Spleen (tissue), 11 donors: ENCODE data around the gene BMPR1A. TPM values are rescaled to one million over a fixed set of nuclear protein-coding genes. Genes with fewer than 3 reads are reported as not detected.

Source experiments
- DNase-seq: peaks from one replicate; pipeline ENCODE4 v3.0.0-alpha.2; 2020
- H3K27ac ChIP-seq, 8 donors: fragments of 200-600 bp; sonication (generic) in 7 of 8; 1 replicate in 4 of 8; 2 replicates in 4 of 8; pipeline versions ENCODE4 v1.5.0 to v1.8.0; 2016 to 2021; ENCODE audit warnings: inconsistent platforms in 4 of 8, mild to moderate bottlenecking in 4 of 8, moderate library complexity in 1 of 8
- H3K27me3 ChIP-seq, 7 donors: fragments of 200-600 bp; sonication (generic) in 6 of 7; replicated peaks in 1 of 7; 1 replicate in 4 of 7; 2 replicates in 3 of 7; pipeline versions ENCODE4 v1.5.0 to v1.8.0; 2016 to 2021; ENCODE audit warnings: inconsistent platforms in 3 of 7, mild to moderate bottlenecking in 1 of 7
- H3K36me3 ChIP-seq, 6 donors: fragments of 200-600 bp; sonication (generic) in 5 of 6; 1 replicate in 4 of 6; 2 replicates in 2 of 6; pipeline versions ENCODE4 v1.5.0 to v1.8.0; 2016 to 2021; ENCODE audit warnings: inconsistent platforms in 2 of 6
- H3K4me1 ChIP-seq, 6 donors: fragments of 200-600 bp; sonication (generic) in 5 of 6; 1 replicate in 3 of 6; 2 replicates in 3 of 6; pipeline versions ENCODE4 v1.5.0 to v1.8.0; 2016 to 2021; ENCODE audit warnings: inconsistent platforms in 3 of 6
- H3K4me3 ChIP-seq, 8 donors: fragments of 200-600 bp; sonication (generic) in 7 of 8; 1 replicate in 4 of 8; 2 replicates in 4 of 8; pipeline versions ENCODE4 v1.5.0 to v1.8.0; 2016 to 2021; ENCODE audit warnings: inconsistent platforms in 4 of 8, mild to moderate bottlenecking in 4 of 8, moderate library complexity in 2 of 8
- H3K9me3 ChIP-seq, 8 donors: fragments of 200-600 bp; sonication (generic) in 7 of 8; 1 replicate in 4 of 8; 2 replicates in 4 of 8; pipeline versions ENCODE4 v1.5.0 to v1.8.0; 2016 to 2021; ENCODE audit warnings: inconsistent platforms in 4 of 8
- CTCF ChIP-seq, 11 experiments: fragments of 200-600 bp in 7 of 11; fragments of 450-650 bp in 4 of 11; sonication (generic) in 4 of 11; IDR thresholded peaks in 8 of 11; conservative IDR thresholded peaks in 3 of 11; 1 replicate in 7 of 11; 2 replicates in 4 of 11; pipeline versions ENCODE4 v1.4.0 to v1.8.0; 2016 to 2021; ENCODE audit warnings: antibody characterized with exemption in 11 of 11, inconsistent platforms in 4 of 11, mild to moderate bottlenecking in 1 of 11
- POLR2A ChIP-seq, 3 donors: fragments of 450-650 bp; IDR thresholded peaks; one replicate each; pipeline ENCODE4 v1.5.1; 2017; ENCODE audit warnings: antibody characterized with exemption in 3 of 3, mild to moderate bottlenecking in 1 of 3
- POLR2AphosphoS5 ChIP-seq, 3 donors: sonication (generic); formaldehyde crosslinking; IDR thresholded peaks; one replicate each; pipeline ENCODE4 v1.5.1; 2017; ENCODE audit warnings: antibody characterized with exemption in 3 of 3
- WGBS, 5 donors: extraction: QIAGEN DNeasy Blood & Tissue Kit in 3 of 5; methylation state at CpG; one replicate each; pipeline versions ENCODE4 v1.1.5 to v1.1.7; 2013 to 2018; 5-methylcytosine and 5-hydroxymethylcytosine counted together
- intact Hi-C: fragments of 100-400 bp; cut with DNase I; formaldehyde crosslinking; loops from one replicate; pipeline ENCODE4 v1.15.0; 2023; ENCODE audit warnings: low total_unique reads
- polyA plus RNA-seq, 3 donors: library from polyadenylated mRNA; stranded (reverse); fragments of 200-250 nt; gene quantifications; one replicate each; pipeline ENCODE4 v1.2.1, GENCODE V29; 2013
- total RNA-seq, 7 donors: library from RNA; depleted of rRNA in 3 of 7; stranded (reverse); fragments of >200 nt in 3 of 7; fragmentation: NEBNext Ultra II Directional in 4 of 7; extraction: Animal tissue kit (Norgen Biotek cat#: 25700) in 4 of 7; gene quantifications; one replicate each; pipeline versions ENCODE4 v1.1.0 to v1.2.1, GENCODE V29; 2016 to 2021
- donor health status: healthy with polysubstance abuse.
- donor health status: DM: no; HTN: no; CAD: no; lungs with moderate emphysema.
- donor health status: DM: no; HTN: no; CAD: no.
- donor health status: Bipolar disorder and iron deficiency.
- donor health status: healthy.
- donor health status: DM: no; HTN: no; CAD: no.
- donor health status: DM: yes; HTN: yes; CAD: no.

BMPR1A gene
- total and polyA plus RNA-seq, 10 donors, result 1.3 to 17.9 (median 10.2) TPM

GRCh38 chr10:86775870-86776180 lies 19.4 kb downstream of the BMPR1A start:
- intact Hi-C loops, result no loop called here
- Histone ChIP-seq H3K4me1 (peaks cover 0 to 6% (median 0%) of the 10 kb centered on the region in 6 donors), H3K27ac (no peak overlapping the region), H3K27me3 (peaks cover 0 to 22% (median 0%) of the 10 kb centered on the region in 7 donors), H3K9me3 (no peaks in the 10 kb centered on the region), H3K36me3 (no peaks in the 10 kb centered on the region), H3K4me3 (no peak overlapping the region)
- WGBS, 5 donors, result 84 to 96% (median 90%) methylated on average over 3 of the region's 3 CpGs
- no peak for DNase-seq
- TF ChIP-seq POLR2AphosphoS5 (IDR thresholded peaks at IDR 0.05), result no peak
- TF ChIP-seq CTCF (IDR thresholded peaks at IDR 0.05 in 8 of 11, conservative IDR thresholded peaks at IDR 0.05 in 3 of 11), result no peak
- no peak for TF ChIP-seq POLR2A (IDR thresholded peaks at IDR 0.05)

- peaks cover 0 to 10% (median 0%) of the 10 kb centered on the region in 8 donors for H3K9me3 ChIP-seq
- H3K36me3 ChIP-seq, result no peaks in the 10 kb centered on the region
- peaks cover 0 to 7% (median 0%) of the 10 kb centered on the region in 7 donors for H3K27me3 ChIP-seq
- no peak for DNase-seq
- 74 to 85% (median 79%) methylated on average over 5 of the region's 5 CpGs for WGBS, 5 donors
- H3K4me1 ChIP-seq, result no peaks in the 10 kb centered on the region
- intact Hi-C loops, result no loop called here
- H3K4me3 ChIP-seq, result no peak overlapping the region
- no peak for TF ChIP-seq CTCF (IDR thresholded peaks at IDR 0.05 in 8 of 11, conservative IDR thresholded peaks at IDR 0.05 in 3 of 11)
- TF ChIP-seq POLR2AphosphoS5 (IDR thresholded peaks at IDR 0.05), result no peak
- TF ChIP-seq POLR2A (IDR thresholded peaks at IDR 0.05), result no peak
- H3K27ac ChIP-seq, result no peak overlapping the region
These were observed 23.0 kb downstream of the BMPR1A start for GRCh38 chr10:86779220-86780017.

- DNase-seq, result no peak
- no peak overlapping the region for H3K4me3 ChIP-seq
- peaks cover 0 to 3% (median 0%) of the 10 kb centered on the region in 6 donors for H3K4me1 ChIP-seq
- peaks cover 0 to 9% (median 0%) of the 10 kb centered on the region in 7 donors for H3K27me3 ChIP-seq
- WGBS, 5 donors, result 76 to 97% (median 85%) methylated on average over 1 of the region's 1 CpG
- H3K36me3 ChIP-seq, result no peaks in the 10 kb centered on the region
- no peak overlapping the region for H3K27ac ChIP-seq
- intact Hi-C loops, result no loop called here
- TF ChIP-seq POLR2A (IDR thresholded peaks at IDR 0.05) (no peak), CTCF (IDR thresholded peaks at IDR 0.05 in 8 of 11, conservative IDR thresholded peaks at IDR 0.05 in 3 of 11) (no peak), POLR2AphosphoS5 (IDR thresholded peaks at IDR 0.05) (no peak)
- H3K9me3 ChIP-seq, result peaks cover 0 to 17% (median 7%) of the 10 kb centered on the region in 8 donors
These were observed 26.4 kb downstream of the BMPR1A start for GRCh38 chr10:86782701-86783418.

- no peak for TF ChIP-seq POLR2AphosphoS5 (IDR thresholded peaks at IDR 0.05)
- no peak for TF ChIP-seq POLR2A (IDR thresholded peaks at IDR 0.05)
- no peak for TF ChIP-seq CTCF (IDR thresholded peaks at IDR 0.05 in 8 of 11, conservative IDR thresholded peaks at IDR 0.05 in 3 of 11)
- no peak overlapping the region for H3K27ac ChIP-seq
- no peaks in the 10 kb centered on the region for H3K36me3 ChIP-seq
- H3K9me3 ChIP-seq, result peaks cover 0 to 21% (median 9%) of the 10 kb centered on the region in 8 donors
- intact Hi-C loops, result no loop called here
- peaks cover 0 to 3% (median 0%) of the 10 kb centered on the region in 6 donors for H3K4me1 ChIP-seq
- WGBS, 5 donors, result 95 to 98% (median 96%) methylated on average over 4 of the region's 4 CpGs
- no peak overlapping the region for H3K4me3 ChIP-seq
- no peak for DNase-seq
- H3K27me3 ChIP-seq, result peaks cover 0 to 24% (median 0%) of the 10 kb centered on the region in 7 donors
These were observed 28.6 kb downstream of the BMPR1A start for GRCh38 chr10:86785037-86785436.
